ENCODE results near the gene ENTPD5.
"Not testable (repeated sequence)": the region's sequence is repeated elsewhere in the genome, so short reads cannot be mapped to it uniquely, and the experiment has no call there.

Gene ENTPD5

GRCh38 chr14:73953731-73954130, 65.4 kb downstream of the ENTPD5 start:
- DNase-seq: no peak
- intact Hi-C loops (cut with DNase I): loop anchor here (10.0 kb wide), 2 partner anchors 61 to 199 kb away; partner anchors contain the start of genes BBOF1 and ENTPD5

- DNase-seq: peak; percentile 86 to 98 (median 95)
- intact Hi-C loops (cut with DNase I): loop anchor here (10.0 kb wide), 2 partner anchors 65 to 195 kb away; partner anchors contain the start of genes BBOF1 and ENTPD5
Observed at GRCh38 chr14:73949752-73950734, 69.0 kb downstream of the ENTPD5 start, which contains the start of the genes COQ6 and FAM161B. Gene COQ6, plus strand, starts transcription at chr14:73950302. Its CDS starts 31 bp downstream, at chr14:73950333. Gene FAM161B, minus strand, starts transcription at chr14:73950094. Its CDS starts 68 bp downstream, at chr14:73950026.

- intact Hi-C loops (cut with DNase I): no loop called here
Observed at GRCh38 chr14:73945159-73945670, 73.9 kb downstream of the ENTPD5 start.

GRCh38 chr14:73944432-73945158, 74.5 kb downstream of the ENTPD5 start:
- intact Hi-C loops (cut with DNase I): no loop called here
- no peak for DNase-seq

More at GRCh38 chr14:73945159-73945670, 73.9 kb downstream of the ENTPD5 start:
- DNase-seq: no peak

- intact Hi-C loops (cut with DNase I): no loop called here
- DNase-seq: peak in 5 of 42 donors; percentile 3 to 44 (median 19)
Observed at GRCh38 chr14:73943083-73943482, 76.0 kb downstream of the ENTPD5 start.

- intact Hi-C loops (cut with DNase I): no loop called here
Observed at GRCh38 chr14:73942180-73942579, 76.9 kb downstream of the ENTPD5 start.

GRCh38 chr14:73937012-73937411, 82.1 kb downstream of the ENTPD5 start:
- intact Hi-C loops (cut with DNase I): no loop called here

More at GRCh38 chr14:73942180-73942579, 76.9 kb downstream of the ENTPD5 start:
- DNase-seq: no peak

GRCh38 chr14:73936548-73936947, 82.5 kb downstream of the ENTPD5 start:
- intact Hi-C loops (cut with DNase I): no loop called here
- DNase-seq: no peak

More at GRCh38 chr14:73937012-73937411, 82.1 kb downstream of the ENTPD5 start:
- DNase-seq: no peak

- intact Hi-C loops (cut with DNase I): no loop called here
- no peak for DNase-seq
Observed at GRCh38 chr14:73935666-73936065, 83.4 kb downstream of the ENTPD5 start.

GRCh38 chr14:73924337-73924736, 94.8 kb downstream of the ENTPD5 start:
- no peak for DNase-seq
- intact Hi-C loops (cut with DNase I): no loop called here

GRCh38 chr14:73919457-73919856, 99.6 kb downstream of the ENTPD5 start:
- intact Hi-C loops (cut with DNase I): not testable (repeated sequence)

GRCh38 chr14:73916324-73916723, 102.8 kb downstream of the ENTPD5 start:
- intact Hi-C loops (cut with DNase I): no loop called here
- DNase-seq: no peak

More at GRCh38 chr14:73919457-73919856, 99.6 kb downstream of the ENTPD5 start:
- not testable (repeated sequence) for DNase-seq

- no peak for DNase-seq
- intact Hi-C loops (cut with DNase I): no loop called here
Observed at GRCh38 chr14:73913256-73913655, 105.8 kb downstream of the ENTPD5 start.

- DNase-seq: no peak
- intact Hi-C loops (cut with DNase I): no loop called here
Observed at GRCh38 chr14:73909681-73910080, 109.4 kb downstream of the ENTPD5 start.

Measured in head of caudate nucleus (tissue), 42 donors.